Hepatocyte (in vitro differentiated cells): ENCODE measurements around the gene PDE4DIP.
"Not testable (repeated sequence)": the region's sequence is repeated elsewhere in the genome, so short reads cannot be mapped to it uniquely, and the experiment has no call there.

Experiments used
- CTCF ChIP-seq: fragments of 200-600 bp; sonication (generic); IDR thresholded peaks from 2 replicates; pipeline ENCODE4 v1.5.1; 2016; ENCODE audit warnings: antibody characterized with exemption, mild to moderate bottlenecking; ENCODE audit not compliant: poor library complexity
- EZH2 ChIP-seq: fragments of 200-600 bp; sonication (generic); IDR thresholded peaks from 2 replicates; pipeline ENCODE4 v1.6.1; 2016; ENCODE audit warnings: antibody characterized with exemption, mild to moderate bottlenecking, borderline replicate concordance

DNA sequence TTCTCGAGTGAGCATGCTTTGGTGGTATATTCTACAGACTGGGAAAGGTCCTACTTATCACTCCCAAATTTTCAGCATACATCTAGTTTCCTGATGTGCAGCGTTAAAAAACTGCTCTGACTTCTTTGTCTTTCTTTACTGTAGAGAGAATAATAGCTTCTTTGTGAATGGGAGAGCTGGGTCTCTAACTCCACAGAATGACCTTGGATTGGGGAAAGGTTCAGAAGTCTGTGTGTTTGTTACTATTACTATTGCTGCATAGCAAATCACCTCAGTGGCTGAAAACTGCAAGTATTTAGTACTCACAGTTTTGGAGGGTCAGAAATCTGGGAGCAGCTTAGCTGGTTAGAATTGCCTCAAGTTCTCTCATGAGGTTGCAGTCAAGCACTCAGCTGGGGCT lies 20.4 kb upstream of the PDE4DIP start:
- TF ChIP-seq EZH2, CTCF: not testable (repeated sequence)
